Naive thymus-derived CD8-positive, alpha-beta T cell (primary cell): ENCODE measurements around the gene RPS25. TPM values are rescaled to one million over a fixed set of nuclear protein-coding genes. Genes with fewer than 3 reads are reported as not detected.
A peak's percentile ranks its signal among the peaks of the same experiment; 100 is the strongest.
"Not testable (repeated sequence)": the region's sequence is repeated elsewhere in the genome, so short reads cannot be mapped to it uniquely, and the experiment has no call there.

ENCODE experiments used
- ATAC-seq, 2 donors: fragments of 150-1000 bp; cut with Tn5 transposase in 1 of 2; sonication (Bioruptor Pico), chemical (Tn5 transposase) in 1 of 2; 1 replicate in 1 of 2; 2 replicates in 1 of 2; pipeline ENCODE4 v1.10.0; 2021; ENCODE audit warnings: mild to moderate bottlenecking in 2 of 2, moderate library complexity in 2 of 2
- POLR2A ChIA-PET: fragments of 350-600 bp; sonication (Branson Sonifier 250); formaldehyde crosslinking; loops from one replicate; lab custom pipeline; 2021; ENCODE audit warnings: antibody characterized with exemption; lab: Charles Lee
- DNase-seq, 10 donors: peaks; one replicate each; pipeline versions ENCODE4 v3.0.0 to v3.0.0-alpha.2; 2020 to 2022
- H3K27ac Mint-ChIP-seq, 10 donors: one replicate each; pipeline ENCODE4 v1.8.0; 2020 to 2022; ENCODE audit warnings: mild to moderate bottlenecking in 10 of 10, mixed read lengths in 10 of 10, moderate library complexity in 4 of 10, inconsistent platforms in 1 of 10
- H3K27me3 Mint-ChIP-seq, 5 donors: one replicate each; pipeline ENCODE4 v1.8.0; 2021 to 2022; ENCODE audit warnings: mixed read lengths in 5 of 5
- H3K36me3 Mint-ChIP-seq, 3 donors: one replicate each; pipeline ENCODE4 v1.8.0; 2020 to 2022; ENCODE audit warnings: mixed read lengths in 3 of 3, mild to moderate bottlenecking in 2 of 3, inconsistent platforms in 1 of 3
- H3K4me1 Mint-ChIP-seq, 4 donors: one replicate each; pipeline ENCODE4 v1.8.0; 2021 to 2022; ENCODE audit warnings: mixed read lengths in 4 of 4
- H3K4me3 Mint-ChIP-seq, 10 donors: one replicate each; pipeline ENCODE4 v1.8.0; 2020 to 2022; ENCODE audit warnings: mild to moderate bottlenecking in 10 of 10, mixed read lengths in 10 of 10, moderate library complexity in 6 of 10, inconsistent platforms in 1 of 10
- H3K9me3 Mint-ChIP-seq, 9 donors: one replicate each; pipeline ENCODE4 v1.8.0; 2020 to 2022; ENCODE audit warnings: mixed read lengths in 9 of 9, mild to moderate bottlenecking in 3 of 9, inconsistent platforms in 1 of 9, moderate library complexity in 1 of 9
- polyA plus RNA-seq, 3 donors: library from polyadenylated mRNA; unstranded; fragments of 300-500 nt; fragmentation: Illumina TruSeq; gene quantifications; one replicate each; pipeline ENCODE4 v1.2.3, GENCODE V29; 2021
- total RNA-seq, 8 experiments: library from RNA in 2 of 8; stranded (reverse) in 2 of 8; gene quantifications; one replicate each; pipeline ENCODE4 v1.2.3 and lab custom pipeline; 2021 to 2026

The RPS25 gene
- 1,000 to 10,000 TPM; 2,469 to 2,482 TPM for total RNA-seq
- polyA plus RNA-seq, result 1,000 to 10,000 TPM; 5,252 to 6,742 (median 6,279) TPM
- total RNA-seq (lab: John Stamatoyannopoulos, UW), result 913 to 1,797 (median 1,093) reads per million in 6 experiments

DNA sequence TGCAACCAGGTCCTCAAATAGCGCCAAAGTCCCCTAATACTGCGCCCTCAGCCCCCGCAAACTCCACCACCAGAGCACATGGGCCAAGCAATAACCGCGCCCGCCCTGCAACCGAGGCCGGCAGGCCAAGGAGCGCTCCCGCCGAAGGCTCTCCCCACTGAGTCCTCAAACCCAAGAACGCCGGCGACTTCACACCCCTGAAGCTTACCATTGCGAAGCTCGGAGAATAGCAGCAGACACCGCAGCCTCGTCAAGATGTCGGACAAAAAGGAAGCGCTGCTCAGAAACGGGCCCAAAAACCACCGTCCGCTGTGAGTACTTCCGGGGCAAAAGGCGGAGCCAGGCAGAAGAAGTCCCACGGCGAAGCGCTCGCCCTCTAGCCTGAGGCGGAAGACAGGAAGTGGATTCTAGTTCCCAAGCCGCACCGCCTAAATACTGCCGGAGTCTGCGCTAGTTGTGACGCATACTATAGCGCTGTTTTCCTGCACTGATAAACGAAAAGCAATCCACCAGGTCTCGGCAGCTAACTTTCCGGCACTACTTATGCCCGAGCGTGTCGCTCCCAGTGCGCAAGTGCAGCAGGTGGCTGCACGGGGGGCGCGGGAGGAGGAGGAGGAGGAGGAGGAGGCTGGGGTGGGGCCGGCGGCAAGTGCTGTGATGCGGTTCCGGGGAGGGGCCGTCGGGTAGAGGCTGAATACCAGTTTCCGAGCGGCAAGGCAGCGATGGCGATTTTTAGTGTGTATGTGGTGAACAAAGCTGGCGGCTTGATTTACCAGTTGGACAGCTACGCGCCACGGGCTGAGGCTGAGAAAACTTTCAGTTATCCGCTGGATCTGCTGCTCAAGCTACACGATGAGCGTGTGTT lies at the start of gene RPS25, which contains the start of gene TRAPPC4:
Gene RPS25, minus strand, starts transcription at position 270 of the 865 bp plus-strand sequence. Its CDS starts 59 bp downstream, at position 211.
Gene TRAPPC4, plus strand, starts transcription at position 693 of the 865 bp plus-strand sequence. Its CDS starts 30 bp downstream, at position 723.
- no peaks in the 10 kb centered on the region for H3K9me3 Mint-ChIP-seq
- peaks cover 16 to 69% (median 56%) of the 10 kb centered on the region in 4 donors for H3K4me1 Mint-ChIP-seq
- peaks cover 0 to 77% (median 14%) of the 10 kb centered on the region in 3 donors for H3K36me3 Mint-ChIP-seq
- peak within 1 kb of the TSS; percentile 97 to 100 (median 98) for H3K4me3 Mint-ChIP-seq
- H3K27me3 Mint-ChIP-seq, result no peaks in the 10 kb centered on the region
- DNase-seq, result peak; percentile 93 to 98 (median 94)
- peak; percentile 85 to 86 for ATAC-seq
- peak within 1 kb of the TSS; percentile 98 to 100 (median 100) for H3K27ac Mint-ChIP-seq
- POLR2A ChIA-PET, result interaction anchor here (0.7 to 5.0 kb wide), 33 partner anchors 9 to 352 kb away, joined by 3 to 82 read pairs (median 3); partner anchors contain the start of genes C2CD2L, CBL, CENATAC and DDX6

- ATAC-seq (peak; percentile 93 to 96), DNase-seq (peak; percentile 93 to 98 (median 97))
- H3K9me3 Mint-ChIP-seq, result no peaks in the 10 kb centered on the region
- no peaks in the 10 kb centered on the region for H3K27me3 Mint-ChIP-seq
- H3K4me1 Mint-ChIP-seq, result peaks cover 15 to 60% (median 39%) of the 10 kb centered on the region in 4 donors
- peak within 1 kb of the TSS; percentile 88 to 100 (median 96) for H3K4me3 Mint-ChIP-seq
- peak within 1 kb of the TSS; percentile 96 to 100 (median 99) for H3K27ac Mint-ChIP-seq
- POLR2A ChIA-PET, result interaction anchor here (0.6 to 4.0 kb wide), 28 partner anchors 8 to 232 kb away, joined by 3 to 45 read pairs (median 5); partner anchors contain the start of genes C2CD2L, CENATAC, DPAGT1 and HINFP
- peaks cover 0 to 48% (median 3%) of the 10 kb centered on the region in 3 donors for H3K36me3 Mint-ChIP-seq
Observed at GRCh38 chr11:119067371-119068222, 49.5 kb upstream of the RPS25 start, which contains the start of gene VPS11. VPS11 (plus strand) TSS chr11:119067818; CDS start chr11:119067824, 6 bp downstream.

DNA sequence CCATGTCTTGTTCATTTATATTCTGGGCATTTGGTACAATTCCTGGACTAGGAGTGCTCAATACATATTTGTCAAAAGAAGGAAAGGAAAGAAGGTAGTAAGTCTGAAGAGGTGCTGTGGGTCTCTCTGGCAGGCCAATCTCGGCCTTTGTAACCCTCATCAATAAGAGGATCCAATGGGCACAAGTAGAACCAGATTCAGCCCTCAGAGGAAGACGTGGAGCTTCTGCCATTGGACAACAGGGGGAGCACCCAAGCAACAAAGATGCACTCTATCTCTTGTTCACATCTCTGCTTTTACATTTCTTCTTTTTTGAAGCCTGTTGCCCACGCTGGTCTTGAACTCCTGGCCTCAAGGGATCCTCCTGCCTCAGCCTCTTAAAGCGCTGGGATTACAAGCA lies 47.2 kb upstream of the RPS25 start:
- peaks cover 0 to 35% (median 5%) of the 10 kb centered on the region in 3 donors for H3K36me3 Mint-ChIP-seq
- H3K27ac Mint-ChIP-seq, result peak overlapping the region; percentile 51 to 100 (median 97)
- ATAC-seq (peak in 1 of 2 donors; percentile 21), DNase-seq (peak in 7 of 10 donors; percentile 36 to 71 (median 47))
- H3K9me3 Mint-ChIP-seq, result no peaks in the 10 kb centered on the region
- POLR2A ChIA-PET, result interaction anchor here (0.6 to 4.0 kb wide), 4 partner anchors 19 to 55 kb away, joined by 3 to 37 read pairs (median 4); partner anchors contain the start of gene HMBS
- no peaks in the 10 kb centered on the region for H3K27me3 Mint-ChIP-seq
- H3K4me3 Mint-ChIP-seq, result peak overlapping the region in 8 of 10 donors; percentile 7 to 88 (median 54)
- peaks cover 15 to 58% (median 38%) of the 10 kb centered on the region in 4 donors for H3K4me1 Mint-ChIP-seq

DNA sequence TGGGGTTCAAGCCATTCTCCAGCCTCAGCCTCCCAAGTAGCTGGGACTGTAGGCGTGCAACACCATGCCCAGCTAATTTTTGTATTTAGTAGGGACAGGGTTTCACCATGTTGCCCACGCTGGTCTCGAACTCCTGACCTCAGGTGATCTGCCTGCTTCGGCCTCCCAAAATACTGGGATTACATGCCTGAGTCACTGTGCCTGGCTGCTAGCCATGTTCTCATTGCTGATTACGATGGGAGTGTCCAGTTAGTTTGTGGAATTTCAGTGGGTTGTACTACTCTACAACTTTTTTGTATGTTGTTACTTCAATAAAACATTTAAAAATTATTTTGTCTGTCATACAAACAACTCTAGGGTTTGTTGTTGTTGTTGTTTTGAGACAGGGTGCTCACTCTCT lies 44.6 kb upstream of the RPS25 start:
- H3K27ac Mint-ChIP-seq, result peak overlapping the region in 1 of 10 donors; percentile 15
- POLR2A ChIA-PET, result interaction anchor here (1.2 kb wide), 1 partner anchor 46 kb away, joined by 4 read pairs; no protein-coding TSS in a partner anchor
- H3K4me3 Mint-ChIP-seq, result no peak overlapping the region

GRCh38 chr11:119061256-119061655 lies 43.1 kb upstream of the RPS25 start:
- Mint-ChIP-seq H3K36me3 (peaks cover 0 to 23% (median 2%) of the 10 kb centered on the region in 3 donors), H3K9me3 (no peaks in the 10 kb centered on the region), H3K4me3 (no peak overlapping the region), H3K4me1 (peaks cover 10 to 45% (median 30%) of the 10 kb centered on the region in 4 donors), H3K27me3 (no peaks in the 10 kb centered on the region), H3K27ac (peak overlapping the region in 1 of 10 donors; percentile 25)
- no peak for DNase-seq
- ATAC-seq, result no peak
- POLR2A ChIA-PET, result interaction anchor here (0.6 to 0.7 kb wide), 3 partner anchors 16 to 34 kb away, joined by 4 read pairs; partner anchors contain the start of gene HMBS

More for the DNA sequence above, 44.6 kb upstream of the RPS25 start:
- H3K36me3 Mint-ChIP-seq, result peaks cover 0 to 24% (median 2%) of the 10 kb centered on the region in 3 donors
- H3K9me3 Mint-ChIP-seq, result no peaks in the 10 kb centered on the region
- no peak for ATAC-seq
- H3K4me1 Mint-ChIP-seq, result peaks cover 12 to 49% (median 33%) of the 10 kb centered on the region in 4 donors
- no peak for DNase-seq
- no peaks in the 10 kb centered on the region for H3K27me3 Mint-ChIP-seq

DNA sequence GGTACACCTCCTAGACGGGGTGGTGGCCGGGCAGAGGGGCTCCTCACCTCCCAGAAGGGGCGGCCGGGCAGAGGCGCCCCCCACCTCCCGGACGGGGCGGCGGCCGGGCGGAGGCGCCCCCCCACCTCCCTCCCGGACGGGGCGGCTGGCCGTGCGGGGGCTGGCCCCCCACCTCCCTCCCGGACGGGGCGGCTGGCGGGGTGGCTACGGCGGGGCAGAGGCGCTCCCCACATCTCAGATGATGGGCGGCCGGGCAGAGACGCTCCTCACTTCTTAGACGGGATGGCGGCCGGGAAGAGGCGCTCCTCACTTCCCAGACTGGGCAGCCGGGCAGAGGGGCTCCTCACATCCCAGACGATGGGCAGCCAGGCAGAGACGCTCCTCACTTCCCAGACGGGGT lies 41.0 kb upstream of the RPS25 start:
- not testable (repeated sequence) for H3K4me3 Mint-ChIP-seq

DNA sequence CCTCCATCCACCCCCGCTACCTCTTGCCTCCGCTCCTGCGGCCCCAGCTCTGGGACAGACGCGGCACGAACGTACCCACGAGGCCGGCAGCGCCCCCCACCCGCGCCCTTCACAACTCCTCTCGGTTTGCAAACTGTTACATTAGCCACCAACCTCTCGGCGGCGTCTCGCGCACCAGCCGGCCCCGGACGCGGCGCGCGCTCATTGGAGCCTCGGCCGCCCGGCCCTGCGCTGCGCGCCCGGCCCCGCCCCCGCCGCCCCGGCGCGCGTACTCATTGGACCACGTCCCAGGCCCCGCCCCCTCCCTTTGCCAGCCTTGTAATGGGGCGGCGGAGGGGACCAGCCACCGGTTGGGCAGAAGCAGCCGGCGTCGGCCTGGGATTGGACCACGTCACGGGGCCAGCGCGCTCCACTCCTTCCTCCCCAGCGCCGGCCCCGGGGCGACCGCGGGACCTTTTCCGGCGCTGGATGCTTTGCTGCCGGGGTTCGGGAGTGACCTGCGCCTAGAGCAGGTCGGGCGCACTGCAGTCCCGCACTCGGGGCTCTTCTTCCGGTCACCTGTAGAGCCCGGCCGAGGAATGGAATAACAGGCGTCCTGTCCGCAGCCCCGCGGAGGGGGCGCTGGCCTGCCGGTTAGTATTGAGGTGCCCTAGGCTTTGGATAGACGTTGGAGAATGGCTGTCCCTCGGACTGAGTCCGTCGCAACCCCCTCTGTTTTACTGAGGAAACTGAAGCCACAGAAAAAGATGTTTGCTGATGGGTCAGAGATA lies 39.0 kb upstream of the RPS25 start, which contains the start of gene HYOU1:
Gene HYOU1, minus strand, starts transcription at position 206 of the 770 bp plus-strand sequence. CDS start 1,045 bp downstream, outside the sequence.
- no peaks in the 10 kb centered on the region for H3K9me3 Mint-ChIP-seq
- POLR2A ChIA-PET, result interaction anchor here (0.5 to 4.0 kb wide), 18 partner anchors 9 to 618 kb away, joined by 3 to 45 read pairs (median 6); partner anchors contain the start of genes CENATAC, DPAGT1, HINFP and RPS25
- peak within 1 kb of the TSS; percentile 93 to 99 (median 97) for H3K27ac Mint-ChIP-seq
- H3K27me3 Mint-ChIP-seq, result no peaks in the 10 kb centered on the region
- ATAC-seq, result peak; percentile 90 to 93
- peaks cover 18 to 47% (median 36%) of the 10 kb centered on the region in 4 donors for H3K4me1 Mint-ChIP-seq
- H3K4me3 Mint-ChIP-seq, result peak within 1 kb of the TSS; percentile 91 to 99 (median 96)
- H3K36me3 Mint-ChIP-seq, result peaks cover 4 to 45% (median 11%) of the 10 kb centered on the region in 3 donors
- peak; percentile 92 to 100 (median 98) for DNase-seq

More for the DNA sequence above, 41.0 kb upstream of the RPS25 start:
- H3K9me3 Mint-ChIP-seq, DNase-seq, H3K27ac Mint-ChIP-seq, ATAC-seq, H3K27me3 Mint-ChIP-seq: not testable (repeated sequence)
- H3K36me3 Mint-ChIP-seq, result peaks cover 0 to 32% (median 4%) of the 10 kb centered on the region in 3 donors
- H3K4me1 Mint-ChIP-seq, result peaks cover 17 to 45% (median 36%) of the 10 kb centered on the region in 4 donors
- POLR2A ChIA-PET, result interaction anchor here (0.6 kb wide), 1 partner anchor 9 kb away, joined by 5 read pairs; no protein-coding TSS in a partner anchor

GRCh38 chr11:119056421-119056999 lies 38.4 kb upstream of the RPS25 start:
- DNase-seq (peak; percentile 15 to 70 (median 41)), ATAC-seq (peak; percentile 8 to 9)
- peaks cover 18 to 43% (median 36%) of the 10 kb centered on the region in 4 donors for H3K4me1 Mint-ChIP-seq
- POLR2A ChIA-PET, result interaction anchor here (0.6 to 4.0 kb wide), 14 partner anchors 9 to 618 kb away, joined by 3 to 45 read pairs (median 6); partner anchors contain the start of genes C2CD2L, CENATAC, DPAGT1 and HINFP
- peak overlapping the region; percentile 91 to 99 (median 96) for H3K4me3 Mint-ChIP-seq
- no peaks in the 10 kb centered on the region for H3K9me3 Mint-ChIP-seq
- peaks cover 4 to 51% (median 12%) of the 10 kb centered on the region in 3 donors for H3K36me3 Mint-ChIP-seq
- peak overlapping the region; percentile 93 to 99 (median 97) for H3K27ac Mint-ChIP-seq
- no peaks in the 10 kb centered on the region for H3K27me3 Mint-ChIP-seq

DNA sequence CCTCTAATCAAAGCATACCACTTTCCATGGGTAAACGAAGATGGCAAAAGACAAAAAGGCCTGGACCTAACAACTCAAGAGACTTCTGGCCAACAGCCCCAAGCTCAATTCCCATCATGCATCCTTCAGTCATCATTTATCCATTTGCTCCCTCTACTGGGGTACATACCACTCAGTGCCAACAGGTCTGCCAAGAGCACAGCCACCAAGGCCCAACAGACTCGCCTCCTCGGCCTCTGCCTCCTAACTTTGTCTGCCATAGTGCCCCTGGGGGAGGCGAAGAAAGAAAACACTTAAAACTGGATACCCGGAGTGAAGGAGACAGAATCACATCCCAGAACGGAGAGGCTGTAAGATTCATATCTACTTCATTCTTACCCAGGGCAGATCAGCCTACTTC lies 37.8 kb upstream of the RPS25 start:
- no peak for ATAC-seq
- DNase-seq, result peak in 3 of 10 donors; percentile 9 to 12 (median 11)
- Mint-ChIP-seq H3K4me3 (peak overlapping the region; percentile 81 to 99 (median 88)), H3K27me3 (no peaks in the 10 kb centered on the region), H3K9me3 (no peaks in the 10 kb centered on the region), H3K4me1 (peaks cover 18 to 42% (median 36%) of the 10 kb centered on the region in 4 donors), H3K27ac (peak overlapping the region; percentile 72 to 97 (median 88)), H3K36me3 (peaks cover 4 to 52% (median 17%) of the 10 kb centered on the region in 3 donors)
- POLR2A ChIA-PET, result interaction anchor here (0.8 to 4.0 kb wide), 12 partner anchors 8 to 617 kb away, joined by 3 to 45 read pairs (median 6); partner anchors contain the start of genes C2CD2L, CENATAC, DPAGT1 and RPS25

- Mint-ChIP-seq H3K4me3 (peak overlapping the region in 6 of 10 donors; percentile 12 to 99 (median 42)), H3K4me1 (peaks cover 18 to 38% (median 36%) of the 10 kb centered on the region in 4 donors), H3K27ac (peak overlapping the region in 2 of 10 donors; percentile 40 to 56), H3K27me3 (no peaks in the 10 kb centered on the region), H3K36me3 (peaks cover 4 to 61% (median 23%) of the 10 kb centered on the region in 3 donors), H3K9me3 (no peaks in the 10 kb centered on the region)
- DNase-seq (no peak), ATAC-seq (no peak)
- POLR2A ChIA-PET, result interaction anchor here (0.8 to 3.0 kb wide), 3 partner anchors 14 to 35 kb away, joined by 4 to 20 read pairs (median 5); partner anchors contain the start of genes RPS25 and TRAPPC4
Observed at GRCh38 chr11:119054418-119054817, 36.3 kb upstream of the RPS25 start.
